HCT116 (cell line): Measurements from ENCODE around the gene HIGD1A. TPM values are rescaled to one million over a fixed set of nuclear protein-coding genes. Genes with fewer than 3 reads are reported as not detected.

Experiments
- ATAC-seq: fragments of 200-7000 bp; cut with Tn5 transposase; 2 replicates; pipeline ENCODE4 v1.9.1; 2020; ENCODE audit warnings: mild to moderate bottlenecking, moderate library complexity
- BruUV-seq: library from RNA; stranded (reverse); fragments of 400-500 nt; replicated peaks from 2 replicates; lab custom pipeline; 2021; lab: Mats Ljungman, UMichigan
- CTCF ChIA-PET: fragments of 300-600 bp; sonication (Branson Sonifier 250); formaldehyde crosslinking; loops from one replicate; lab custom pipeline; 2021; ENCODE audit warnings: antibody characterized with exemption; lab: Charles Lee
- POLR2A ChIA-PET: fragments of 300-600, 350-600 bp; sonication (Branson Sonifier 250); formaldehyde crosslinking; loops from one replicate; lab custom pipeline; 2021; ENCODE audit warnings: antibody characterized with exemption; lab: Charles Lee
- RAD21 ChIA-PET, 2 experiments: fragments of 300-600 bp; sonication (Branson Sonifier 250); formaldehyde crosslinking; loops; one replicate each; lab custom pipeline; 2023; ENCODE audit warnings: low total read pairs in 2 of 2; ENCODE audit not compliant: uncharacterized antibody in 2 of 2, unreplicated experiment in 2 of 2, low non-redundant PET in 1 of 2; lab: Charles Lee
- DNase-seq: peaks from one replicate; pipeline ENCODE4 v3.0.0-alpha.2; 2010; ENCODE audit warnings: low read depth, low spot score
- H2AFZ ChIP-seq: fragments of 200-600 bp; shearing (Covaris generic), sonication (generic); 2 replicates; pipeline ENCODE4 v1.6.1; 2017; ENCODE audit warnings: low read depth, mixed run types, mixed read lengths, antibody characterized with exemption, low read length; ENCODE audit not compliant: poor library complexity, severe bottlenecking
- H3K27ac ChIP-seq: 2 replicates; pipeline ENCODE4 v1.5.1; 2012; ENCODE audit warnings: low read depth, low read length
- H3K27me3 ChIP-seq: fragments of 200-600 bp; sonication (generic); 2 replicates; pipeline ENCODE4 v1.6.1; 2016; ENCODE audit warnings: mixed run types, low read length, mixed read lengths; ENCODE audit not compliant: insufficient read depth
- H3K36me3 ChIP-seq, 2 experiments: fragments of 200-500 bp in 1 of 2; fragments of 200-600 bp in 1 of 2; sonication (Bioruptor generic) in 1 of 2; sonication (generic) in 1 of 2; 2 replicates each; pipeline versions ENCODE4 v1.5.1 to v1.6.1; 2014 to 2016; ENCODE audit warnings: low read length in 2 of 2, inconsistent platforms in 1 of 2, mixed read lengths in 1 of 2, mixed run types in 1 of 2; ENCODE audit not compliant: insufficient read depth in 2 of 2, control insufficient read depth in 1 of 2
- H3K4me1 ChIP-seq, 2 experiments: fragments of 200-600 bp in 1 of 2; sonication (generic) in 1 of 2; 2 replicates each; pipeline versions ENCODE4 v1.5.1 to v1.6.1; 2012 to 2017; ENCODE audit warnings: low read length in 2 of 2, inconsistent platforms in 1 of 2, mild to moderate bottlenecking in 1 of 2, mixed read lengths in 1 of 2, mixed run types in 1 of 2, moderate library complexity in 1 of 2; ENCODE audit not compliant: insufficient read depth in 2 of 2, control insufficient read depth in 1 of 2
- H3K4me2 ChIP-seq: fragments of 200-600 bp; sonication (generic); 2 replicates; pipeline ENCODE4 v1.6.1; 2017; ENCODE audit warnings: mixed run types, low read length, mixed read lengths
- H3K4me3 ChIP-seq, 2 experiments: fragments of 200-600 bp in 1 of 2; sonication (generic) in 1 of 2; replicated peaks in 1 of 2; 2 replicates each; pipeline ENCODE4 v1.5.1; 2011 to 2016; ENCODE audit warnings: low read length in 2 of 2, control low read depth in 1 of 2, low read depth in 1 of 2, mild to moderate bottlenecking in 1 of 2, mixed read lengths in 1 of 2, mixed run types in 1 of 2
- H3K79me2 ChIP-seq: fragments of 200-600 bp; sonication (generic); 2 replicates; pipeline ENCODE4 v1.6.1; 2017; ENCODE audit warnings: mild to moderate bottlenecking, mixed run types, low read length, moderate library complexity, mixed read lengths; ENCODE audit not compliant: insufficient read depth
- H3K9ac ChIP-seq: fragments of 200-600 bp; sonication (generic); 2 replicates; pipeline ENCODE4 v1.6.1; 2016; ENCODE audit warnings: low read length, mixed read lengths
- H3K9me2 ChIP-seq: fragments of 200-600 bp; sonication (generic), shearing (Covaris generic); 2 replicates; pipeline ENCODE4 v1.6.1; 2017; ENCODE audit warnings: mixed run types, mild to moderate bottlenecking, moderate library complexity; ENCODE audit not compliant: insufficient read depth
- H3K9me3 ChIP-seq, 2 experiments: fragments of 200-500 bp in 1 of 2; fragments of 200-600 bp in 1 of 2; sonication (Bioruptor generic) in 1 of 2; sonication (generic) in 1 of 2; 2 replicates each; pipeline ENCODE4 v1.6.1; 2014 to 2017; ENCODE audit warnings: low read length in 2 of 2, mixed read lengths in 2 of 2, inconsistent platforms in 1 of 2, low read depth in 1 of 2, mild to moderate bottlenecking in 1 of 2, mixed run types in 1 of 2, moderate library complexity in 1 of 2; ENCODE audit not compliant: control insufficient read depth in 1 of 2, insufficient read depth in 1 of 2
- H4K20me1 ChIP-seq: fragments of 200-600 bp; sonication (generic), shearing (Covaris generic); 2 replicates; pipeline ENCODE4 v1.6.1; 2017; ENCODE audit warnings: mixed run types, mild to moderate bottlenecking, moderate library complexity; ENCODE audit not compliant: insufficient read depth
- CTCF ChIP-seq, 3 experiments: fragments of 200-600 bp in 1 of 3; sonication (generic) in 1 of 3; IDR thresholded peaks in 2 of 3; conservative IDR thresholded peaks in 1 of 3; 2 replicates each; pipeline ENCODE4 v1.5.1; 2012 to 2017; ENCODE audit warnings: low read depth in 2 of 3, low read length in 2 of 3, antibody characterized with exemption in 1 of 3, borderline replicate concordance in 1 of 3, control low read depth in 1 of 3, mild to moderate bottlenecking in 1 of 3, mixed read lengths in 1 of 3, mixed run types in 1 of 3, moderate library complexity in 1 of 3; ENCODE audit not compliant: insufficient read depth in 1 of 3
- EGR1 ChIP-seq: IDR thresholded peaks from 2 replicates; pipeline ENCODE4 v1.6.1; 2012; ENCODE audit warnings: low read depth
- ELF1 ChIP-seq: IDR thresholded peaks from 2 replicates; pipeline ENCODE4 v1.6.1; 2012; ENCODE audit warnings: low read depth, borderline replicate concordance
- FOSL1 ChIP-seq: IDR thresholded peaks from 2 replicates; pipeline ENCODE4 v1.6.1; 2012; ENCODE audit warnings: low read depth
- REST ChIP-seq: IDR thresholded peaks from 2 replicates; pipeline ENCODE4 v1.6.1; 2012; ENCODE audit warnings: low read depth
- SP1 ChIP-seq: IDR thresholded peaks from 2 replicates; pipeline ENCODE4 v1.6.1; 2012; ENCODE audit warnings: low read depth
- SRF ChIP-seq: IDR thresholded peaks from 2 replicates; pipeline ENCODE4 v1.6.1; 2012; ENCODE audit warnings: low read depth
- TCF7L2 ChIP-seq: IDR thresholded peaks from 2 replicates; pipeline ENCODE4 v1.7.0; 2011; ENCODE audit warnings: borderline replicate concordance, inconsistent platforms; ENCODE audit not compliant: insufficient read depth, insufficient read length; ENCODE audit errors: extremely low read depth
- ZFX ChIP-seq: fragments of 450-650 bp; IDR thresholded peaks from 2 replicates; pipeline ENCODE4 v1.6.1; 2017
- intact Hi-C: fragments of 100-400 bp; cut with micrococcal nuclease; formaldehyde crosslinking; loops from 2 replicates; pipeline ENCODE4 v1.10.0; 2022
- total RNA-seq: library from RNA; stranded (reverse); gene quantifications from one replicate; pipeline ENCODE4 v1.2.1, GENCODE V29; 2021; ENCODE audit not compliant: unreplicated experiment

Gene HIGD1A
- total RNA-seq, 1 experiment from 2014 or later: 71.2 TPM

- TF ChIP-seq REST (no peak), TCF7L2 (no peak)
- TF ChIP-seq, all 23 proteins: peak for 0
Observed at GRCh38 chr3:42849017-42849416, 44.7 kb upstream of the HIGD1A start (continued).

- ChIA-PET POLR2A (no interaction called here), RAD21 (no interaction called here), CTCF (no interaction called here)
- no peak for DNase-seq
- H4K20me1 ChIP-seq: no peaks in the 10 kb centered on the region
- TF ChIP-seq SP1 (no peak), SRF (no peak), EGR1 (no peak), CTCF (IDR thresholded peaks at IDR 0.05 in 2 of 3, conservative IDR thresholded peaks at IDR 0.05 in 1 of 3; ENCODE audit: borderline replicate concordance in 1 of 3, insufficient read depth in 1 of 3, low read depth in 2 of 3, low read length in 2 of 3) (no peak), ZFX (no peak), FOSL1 (no peak), ELF1 (no peak)
- intact Hi-C loops: no loop called here
- no peaks in the 10 kb centered on the region for H3K79me2 ChIP-seq
- no peaks in the 10 kb centered on the region for H3K36me3 ChIP-seq
- no TSS peak for BruUV-seq
- H3K27me3 ChIP-seq: no peaks in the 10 kb centered on the region
- H3K9ac ChIP-seq: no peak overlapping the region
- H3K4me3 ChIP-seq: no peak overlapping the region
- no peaks in the 10 kb centered on the region for H3K9me3 ChIP-seq
- no peaks in the 10 kb centered on the region for H3K9me2 ChIP-seq
- no peak overlapping the region for H2AFZ ChIP-seq
- no peaks in the 10 kb centered on the region for H3K4me1 ChIP-seq
- H3K27ac ChIP-seq: no peak overlapping the region
- ATAC-seq: no peak
- H3K4me2 ChIP-seq: no peak overlapping the region
Observed at GRCh38 chr3:42847731-42848130, 43.4 kb upstream of the HIGD1A start.
